ENCODE data around the gene SERPINA10.

The SERPINA10 gene

GRCh38 chr14:94337274-94337673, 44.2 kb upstream of the SERPINA10 start:
- no peak for DNase-seq (ENCODE audit: extremely low read depth, insufficient read length)
- Histone ChIP-seq H3K27me3 (replicated peaks; ENCODE audit: control insufficient read depth, insufficient read depth, low read length) (no peaks in the 10 kb centered on the region), H3K36me3 (ENCODE audit: control insufficient read depth, insufficient read depth, low read length) (no peaks in the 10 kb centered on the region), H3K4me3 (replicated peaks; ENCODE audit: low read depth, low read length) (no peak overlapping the region)
- TF ChIP-seq, protein P1, sequence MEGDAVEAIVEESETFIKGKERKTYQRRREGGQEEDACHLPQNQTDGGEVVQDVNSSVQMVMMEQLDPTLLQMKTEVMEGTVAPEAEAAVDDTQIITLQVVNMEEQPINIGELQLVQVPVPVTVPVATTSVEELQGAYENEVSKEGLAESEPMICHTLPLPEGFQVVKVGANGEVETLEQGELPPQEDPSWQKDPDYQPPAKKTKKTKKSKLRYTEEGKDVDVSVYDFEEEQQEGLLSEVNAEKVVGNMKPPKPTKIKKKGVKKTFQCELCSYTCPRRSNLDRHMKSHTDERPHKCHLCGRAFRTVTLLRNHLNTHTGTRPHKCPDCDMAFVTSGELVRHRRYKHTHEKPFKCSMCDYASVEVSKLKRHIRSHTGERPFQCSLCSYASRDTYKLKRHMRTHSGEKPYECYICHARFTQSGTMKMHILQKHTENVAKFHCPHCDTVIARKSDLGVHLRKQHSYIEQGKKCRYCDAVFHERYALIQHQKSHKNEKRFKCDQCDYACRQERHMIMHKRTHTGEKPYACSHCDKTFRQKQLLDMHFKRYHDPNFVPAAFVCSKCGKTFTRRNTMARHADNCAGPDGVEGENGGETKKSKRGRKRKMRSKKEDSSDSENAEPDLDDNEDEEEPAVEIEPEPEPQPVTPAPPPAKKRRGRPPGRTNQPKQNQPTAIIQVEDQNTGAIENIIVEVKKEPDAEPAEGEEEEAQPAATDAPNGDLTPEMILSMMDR (IDR thresholded peaks at IDR 0.05; ENCODE audit: insufficient read depth, low read length, poor library complexity, severe bottlenecking) = no peak

GRCh38 chr14:94334872-94335271, 41.8 kb upstream of the SERPINA10 start:
- Histone ChIP-seq H3K4me3 (replicated peaks; ENCODE audit: low read depth, low read length) (no peak overlapping the region), H3K27me3 (replicated peaks; ENCODE audit: control insufficient read depth, insufficient read depth, low read length) (no peaks in the 10 kb centered on the region), H3K36me3 (ENCODE audit: control insufficient read depth, insufficient read depth, low read length) (no peaks in the 10 kb centered on the region)
- no peak for DNase-seq (ENCODE audit: extremely low read depth, insufficient read length)
- TF ChIP-seq, protein P1 (IDR thresholded peaks at IDR 0.05; ENCODE audit: insufficient read depth, low read length, poor library complexity, severe bottlenecking) = no peak

DNA sequence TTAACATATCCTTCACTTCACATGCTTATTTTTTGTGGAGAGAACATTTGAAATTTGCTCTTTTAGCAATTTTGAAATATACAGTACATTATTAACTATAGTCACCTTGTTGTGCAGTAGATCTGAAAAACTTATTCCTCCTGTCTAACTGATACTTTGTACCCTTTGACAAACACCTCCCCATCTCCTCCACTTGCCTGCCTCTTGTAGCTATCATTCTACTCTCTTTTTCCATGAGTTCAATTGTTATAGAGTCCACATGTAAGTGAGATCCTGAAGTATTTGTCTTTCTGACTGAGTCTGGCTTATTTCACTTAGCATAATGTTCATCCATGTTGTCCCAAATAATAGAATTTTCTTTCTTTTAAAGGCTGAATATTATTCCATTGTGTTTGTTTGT, 39.5 kb upstream of the SERPINA10 start:
- TF ChIP-seq, protein P1 (IDR thresholded peaks at IDR 0.05; ENCODE audit: insufficient read depth, low read length, poor library complexity, severe bottlenecking) = no peak
- no peaks in the 10 kb centered on the region for H3K36me3 ChIP-seq (ENCODE audit: control insufficient read depth, insufficient read depth, low read length)
- H3K27me3 ChIP-seq (replicated peaks; ENCODE audit: control insufficient read depth, insufficient read depth, low read length) = no peaks in the 10 kb centered on the region
- DNase-seq (ENCODE audit: extremely low read depth, insufficient read length) = no peak
- no peak overlapping the region for H3K4me3 ChIP-seq (replicated peaks; ENCODE audit: low read depth, low read length)

- TF ChIP-seq, protein P1 (IDR thresholded peaks at IDR 0.05; ENCODE audit: insufficient read depth, low read length, poor library complexity, severe bottlenecking) = no peak
- DNase-seq (ENCODE audit: extremely low read depth, insufficient read length) = no peak
- Histone ChIP-seq H3K4me3 (replicated peaks; ENCODE audit: low read depth, low read length) (no peak overlapping the region), H3K36me3 (ENCODE audit: control insufficient read depth, insufficient read depth, low read length) (no peaks in the 10 kb centered on the region), H3K27me3 (replicated peaks; ENCODE audit: control insufficient read depth, insufficient read depth, low read length) (no peaks in the 10 kb centered on the region)
Observed at GRCh38 chr14:94332063-94332583, 39.1 kb upstream of the SERPINA10 start.

DNA sequence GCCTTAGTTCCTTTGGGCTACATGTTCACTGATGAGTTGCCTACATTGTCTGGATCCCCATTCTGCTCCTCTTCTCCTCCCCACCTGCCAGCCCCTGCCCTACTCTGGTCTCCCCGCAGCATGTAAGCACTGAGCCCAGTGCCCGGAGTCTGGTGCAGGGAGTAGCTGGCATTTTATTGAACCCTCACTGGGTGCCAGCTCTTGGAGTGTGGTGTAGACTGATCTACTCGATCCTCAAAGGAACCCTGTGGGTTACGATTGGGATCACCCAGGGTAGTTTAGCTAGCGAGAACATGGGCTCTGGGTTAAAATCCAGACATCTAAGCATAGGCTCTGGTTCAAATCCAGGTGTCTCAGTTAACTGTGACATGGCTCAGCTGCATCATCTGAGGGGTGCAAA, 38.4 kb upstream of the SERPINA10 start:
- TF ChIP-seq, protein P1 (IDR thresholded peaks at IDR 0.05; ENCODE audit: insufficient read depth, low read length, poor library complexity, severe bottlenecking) = no peak
- no peak overlapping the region for H3K4me3 ChIP-seq (replicated peaks; ENCODE audit: low read depth, low read length)
- H3K27me3 ChIP-seq (replicated peaks; ENCODE audit: control insufficient read depth, insufficient read depth, low read length) = no peaks in the 10 kb centered on the region
- no peak for DNase-seq (ENCODE audit: extremely low read depth, insufficient read length)
- H3K36me3 ChIP-seq (ENCODE audit: control insufficient read depth, insufficient read depth, low read length) = no peaks in the 10 kb centered on the region

GRCh38 chr14:94330857-94331256, 37.8 kb upstream of the SERPINA10 start:
- no peaks in the 10 kb centered on the region for H3K27me3 ChIP-seq (replicated peaks; ENCODE audit: control insufficient read depth, insufficient read depth, low read length)
- TF ChIP-seq, protein P1 (IDR thresholded peaks at IDR 0.05; ENCODE audit: insufficient read depth, low read length, poor library complexity, severe bottlenecking) = no peak
- no peak overlapping the region for H3K4me3 ChIP-seq (replicated peaks; ENCODE audit: low read depth, low read length)
- DNase-seq (ENCODE audit: extremely low read depth, insufficient read length) = no peak
- no peaks in the 10 kb centered on the region for H3K36me3 ChIP-seq (ENCODE audit: control insufficient read depth, insufficient read depth, low read length)
